HAP-1 (cell line): ENCODE measurements around the gene RAD51D.

ENCODE experiments used
- DNase-seq, 2 experiments: peaks; one replicate each; pipeline ENCODE4 v3.0.0-alpha.2; 2016 to 2020; ENCODE audit warnings: low spot score in 2 of 2
- H3K27me3 ChIP-seq: fragments of 250-450 bp; sonication (Bioruptor Pico); 2 replicates; pipeline ENCODE4 v1.5.1; 2020; ENCODE audit warnings: low read depth, mild to moderate bottlenecking, moderate library complexity
- H3K36me3 ChIP-seq: fragments of 250-450 bp; sonication (Bioruptor Pico); replicated peaks from 2 replicates; pipeline ENCODE4 v1.5.1; 2020; ENCODE audit warnings: mild to moderate bottlenecking
- H3K4me1 ChIP-seq: fragments of 250-450 bp; sonication (Bioruptor Pico); 2 replicates; pipeline ENCODE4 v1.5.1; 2020; ENCODE audit warnings: mild to moderate bottlenecking
- H3K4me3 ChIP-seq: fragments of 250-450 bp; sonication (Bioruptor Pico); 2 replicates; pipeline ENCODE4 v1.5.1; 2020; ENCODE audit warnings: mild to moderate bottlenecking, moderate library complexity
- H3K9me3 ChIP-seq: fragments of 250-450 bp; sonication (Bioruptor Pico); 2 replicates; pipeline ENCODE4 v1.5.1; 2020; ENCODE audit warnings: mild to moderate bottlenecking, moderate library complexity
- in situ Hi-C: fragments of 300-500 bp; cut with MboI; formaldehyde crosslinking; loops from 3 replicates; pipeline ENCODE4 v1.14.3; 2020; ENCODE audit warnings: low sequenced_read_pairs, inconsistent platforms, mixed read lengths

Gene RAD51D

GRCh38 chr17:35081638-35082037 lies 38.0 kb downstream of the RAD51D start:
- no peaks in the 10 kb centered on the region for H3K36me3 ChIP-seq
- H3K4me3 ChIP-seq, result no peak overlapping the region
- in situ Hi-C loops, result loop anchor here (10.0 kb wide), 1 partner anchor 97 kb away; the partner anchor contains the start of gene LIG3
- H3K4me1 ChIP-seq, result peaks cover 60% of the 10 kb centered on the region
- DNase-seq, result peak in 1 of 2 experiments; percentile 86
- H3K27me3 ChIP-seq, result no peaks in the 10 kb centered on the region
- no peaks in the 10 kb centered on the region for H3K9me3 ChIP-seq

DNA sequence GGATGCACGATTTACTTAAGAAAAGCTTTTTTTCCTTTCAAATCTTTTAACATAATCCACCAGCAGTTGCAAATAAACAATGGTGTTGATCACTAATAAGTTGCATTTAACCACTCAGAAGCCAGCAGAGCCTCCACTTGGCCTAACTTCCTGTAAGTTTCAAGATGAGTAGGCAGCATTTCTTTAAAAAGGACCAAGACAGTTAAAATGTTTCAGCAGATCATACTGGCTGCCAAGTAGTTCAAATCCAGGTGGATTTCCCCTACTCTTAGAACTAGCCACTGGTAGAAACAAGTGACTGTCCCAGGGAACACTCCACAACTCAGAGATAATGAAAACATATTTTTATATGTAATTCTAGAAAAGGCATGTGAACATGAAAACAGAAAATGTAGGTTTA lies 39.1 kb downstream of the RAD51D start:
- in situ Hi-C loops, result loop anchor here (10.0 kb wide), 1 partner anchor 96 kb away; the partner anchor contains the start of gene LIG3
- Histone ChIP-seq H3K27me3 (no peaks in the 10 kb centered on the region), H3K4me1 (peaks cover 49% of the 10 kb centered on the region), H3K36me3 (no peaks in the 10 kb centered on the region), H3K4me3 (no peak overlapping the region), H3K9me3 (no peaks in the 10 kb centered on the region)
- no peak for DNase-seq

- no peaks in the 10 kb centered on the region for H3K36me3 ChIP-seq
- in situ Hi-C loops, result loop anchor here (10.0 kb wide), 1 partner anchor 95 kb away; the partner anchor contains the start of gene LIG3
- H3K4me1 ChIP-seq, result peaks cover 41% of the 10 kb centered on the region
- H3K9me3 ChIP-seq, result no peaks in the 10 kb centered on the region
- no peak overlapping the region for H3K4me3 ChIP-seq
- no peaks in the 10 kb centered on the region for H3K27me3 ChIP-seq
- no peak for DNase-seq
Observed at GRCh38 chr17:35079547-35080423, 39.9 kb downstream of the RAD51D start.

GRCh38 chr17:35076874-35077273 lies 42.8 kb downstream of the RAD51D start:
- Histone ChIP-seq H3K4me1 (peaks cover 22% of the 10 kb centered on the region), H3K27me3 (no peaks in the 10 kb centered on the region), H3K36me3 (no peaks in the 10 kb centered on the region), H3K9me3 (no peaks in the 10 kb centered on the region), H3K4me3 (no peak overlapping the region)
- in situ Hi-C loops, result no loop called here
- no peak for DNase-seq

DNA sequence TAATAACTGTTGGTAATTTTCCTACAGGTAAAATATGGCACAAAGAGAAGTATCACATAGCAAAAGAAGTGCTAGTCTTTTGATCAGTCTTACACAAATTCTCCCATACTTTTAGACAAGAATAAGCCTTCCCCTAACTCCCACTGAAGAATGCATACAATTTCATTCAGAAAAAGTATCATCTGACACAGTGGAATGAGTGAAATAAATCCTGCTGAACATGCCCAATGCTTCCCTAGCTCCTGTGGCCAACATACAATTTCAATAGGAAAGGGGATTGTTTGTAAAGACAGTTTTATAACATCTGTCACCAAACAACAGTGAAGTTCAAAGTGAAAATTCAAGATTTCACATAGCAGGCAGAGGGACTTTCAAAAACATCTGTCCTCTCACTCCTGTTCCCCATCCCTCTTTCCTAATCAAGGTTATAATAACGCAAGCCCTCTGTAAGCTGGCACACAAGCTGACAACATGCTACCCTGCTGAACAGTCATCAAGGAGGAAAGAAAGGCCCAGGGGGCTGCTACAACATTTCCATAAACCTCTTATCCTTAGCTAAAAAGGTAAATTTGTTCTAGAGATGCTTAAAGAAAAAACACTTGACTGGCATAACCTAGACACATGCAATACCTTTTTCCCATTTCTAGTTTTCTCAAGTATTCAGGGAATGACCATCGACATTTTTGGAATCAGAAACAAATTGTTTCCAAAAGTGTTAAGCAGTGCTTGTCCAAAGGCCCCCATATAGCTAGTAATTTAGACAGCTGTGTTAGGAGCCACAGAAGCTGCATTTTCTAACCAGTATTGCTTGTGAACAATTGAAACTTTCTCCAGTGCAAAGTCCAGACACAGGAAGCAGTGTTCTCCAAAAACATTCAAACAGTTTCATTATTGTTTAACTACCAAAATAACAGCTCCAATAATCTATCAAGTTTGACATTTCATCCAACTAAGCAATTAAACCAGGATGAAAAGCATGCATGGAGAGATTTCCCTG lies 44.7 kb downstream of the RAD51D start:
- DNase-seq, result no peak
- peaks cover 4% of the 10 kb centered on the region for H3K4me1 ChIP-seq
- in situ Hi-C loops, result no loop called here

GRCh38 chr17:35073991-35074627 lies 45.6 kb downstream of the RAD51D start:
- no peaks in the 10 kb centered on the region for H3K4me1 ChIP-seq
- no peaks in the 10 kb centered on the region for H3K27me3 ChIP-seq
- peaks cover 4% of the 10 kb centered on the region; the same call in 1 of the 2 replicates for H3K36me3 ChIP-seq
- in situ Hi-C loops, result no loop called here
- no peak overlapping the region for H3K4me3 ChIP-seq
- H3K9me3 ChIP-seq, result no peaks in the 10 kb centered on the region
- DNase-seq, result no peak

More for the DNA sequence above, 44.7 kb downstream of the RAD51D start:
- no peak overlapping the region for H3K4me3 ChIP-seq
- no peaks in the 10 kb centered on the region for H3K27me3 ChIP-seq
- H3K36me3 ChIP-seq, result no peaks in the 10 kb centered on the region
- H3K9me3 ChIP-seq, result no peaks in the 10 kb centered on the region

DNA sequence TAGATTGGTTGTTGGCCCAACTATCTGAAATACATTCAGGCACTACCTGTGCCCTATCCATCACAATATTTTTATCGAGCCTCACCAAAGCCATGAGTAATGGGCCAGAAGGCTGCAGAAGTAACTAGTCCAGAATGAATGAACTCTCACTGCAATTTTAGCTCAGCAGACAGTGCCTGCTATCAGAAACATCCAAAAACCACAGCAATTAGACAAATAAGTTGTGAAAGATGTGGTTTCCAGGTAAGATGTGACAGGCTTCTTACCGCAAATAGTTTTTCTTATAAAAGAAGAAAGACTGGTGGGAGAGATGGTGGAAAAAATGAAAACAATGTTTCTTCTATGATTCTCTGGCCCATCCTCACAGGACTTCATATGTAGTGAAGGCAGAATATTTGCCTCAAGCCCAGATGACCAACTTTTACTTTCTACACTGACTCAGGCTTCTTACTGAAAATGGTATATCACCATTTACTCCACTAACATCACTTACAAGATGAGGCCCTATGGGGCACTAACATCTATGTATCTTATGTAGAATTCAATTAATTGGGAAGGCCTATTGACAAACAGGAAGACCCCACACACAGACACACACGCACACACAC lies 46.4 kb downstream of the RAD51D start:
- H3K4me1 ChIP-seq, result no peaks in the 10 kb centered on the region
- H3K27me3 ChIP-seq, result no peaks in the 10 kb centered on the region
- in situ Hi-C loops, result no loop called here

GRCh38 chr17:35069311-35069710 lies 50.3 kb downstream of the RAD51D start:
- Histone ChIP-seq H3K27me3 (no peaks in the 10 kb centered on the region), H3K9me3 (no peaks in the 10 kb centered on the region), H3K4me3 (no peak overlapping the region), H3K4me1 (peaks cover 5% of the 10 kb centered on the region; the same call in 1 of the 2 replicates), H3K36me3 (peaks cover 4% of the 10 kb centered on the region; the same call in 1 of the 2 replicates)
- in situ Hi-C loops, result no loop called here
- no peak for DNase-seq

More for the DNA sequence above, 46.4 kb downstream of the RAD51D start:
- peaks cover 4% of the 10 kb centered on the region; the same call in 1 of the 2 replicates for H3K36me3 ChIP-seq
- no peaks in the 10 kb centered on the region for H3K9me3 ChIP-seq
- H3K4me3 ChIP-seq, result no peak overlapping the region
- DNase-seq, result no peak

DNA sequence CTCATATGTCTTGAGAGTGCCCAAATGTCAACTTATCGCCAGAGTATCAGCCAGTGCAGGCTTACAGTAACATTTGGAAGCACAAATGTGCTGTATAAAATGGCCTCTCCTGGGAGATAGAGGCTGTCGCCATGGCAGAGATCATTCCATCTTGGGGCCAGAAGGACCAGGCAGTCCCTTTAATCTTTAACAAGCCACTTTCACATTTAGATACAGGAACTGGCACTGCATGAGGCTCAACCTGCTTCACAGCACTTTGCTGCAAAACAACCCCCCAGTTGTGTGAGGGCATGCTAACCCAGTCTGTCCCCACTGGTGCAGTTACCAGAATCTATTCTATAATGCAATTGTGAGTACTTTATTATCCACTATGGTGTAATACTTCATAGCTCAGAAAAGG lies 51.4 kb downstream of the RAD51D start:
- Histone ChIP-seq H3K9me3 (no peaks in the 10 kb centered on the region), H3K4me3 (no peak overlapping the region), H3K27me3 (no peaks in the 10 kb centered on the region), H3K36me3 (peaks cover 4% of the 10 kb centered on the region; the same call in 1 of the 2 replicates), H3K4me1 (peaks cover 5% of the 10 kb centered on the region; the same call in 1 of the 2 replicates)
- no peak for DNase-seq
- in situ Hi-C loops, result no loop called here

GRCh38 chr17:35065880-35066279 lies 53.8 kb downstream of the RAD51D start:
- no peak overlapping the region for H3K4me3 ChIP-seq
- no peak for DNase-seq
- no peaks in the 10 kb centered on the region for H3K9me3 ChIP-seq
- H3K36me3 ChIP-seq, result peaks cover 4% of the 10 kb centered on the region; the same call in 1 of the 2 replicates
- H3K27me3 ChIP-seq, result no peaks in the 10 kb centered on the region
- in situ Hi-C loops, result no loop called here
- H3K4me1 ChIP-seq, result peaks cover 5% of the 10 kb centered on the region; the same call in 1 of the 2 replicates

DNA sequence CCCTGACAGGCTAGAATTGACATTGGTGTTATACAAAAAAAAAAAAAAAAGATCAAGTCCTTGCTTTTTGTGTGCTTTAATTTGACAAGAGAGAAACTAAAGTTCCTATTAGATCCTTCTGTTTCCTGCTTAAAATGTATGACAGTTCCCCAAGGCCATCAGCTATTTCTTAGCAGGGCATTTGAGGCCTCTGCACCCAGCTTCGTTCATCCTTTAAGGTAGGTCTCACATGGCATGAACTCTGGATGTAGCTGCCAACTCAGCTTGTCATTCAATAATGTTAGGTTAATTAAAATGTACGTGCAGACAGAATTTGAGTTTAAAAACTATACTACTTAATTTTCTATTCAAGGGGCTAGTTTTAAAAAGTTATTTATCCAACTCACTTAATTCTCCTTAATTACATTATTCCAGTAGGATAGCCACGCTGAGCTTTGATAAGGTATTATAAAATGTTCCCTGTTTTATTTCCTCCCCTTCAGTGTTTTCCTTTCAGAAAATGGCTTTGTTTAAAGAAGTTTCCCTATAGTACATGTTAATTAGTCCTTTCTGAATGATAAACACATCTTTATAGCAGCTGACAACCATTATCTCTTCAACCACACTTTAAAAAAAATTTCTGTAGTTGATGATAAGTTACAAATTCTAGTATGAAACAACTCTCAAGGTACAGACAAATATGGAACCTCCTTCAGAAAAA lies 55.0 kb downstream of the RAD51D start:
- Histone ChIP-seq H3K4me3 (no peak overlapping the region), H3K36me3 (peaks cover 4% of the 10 kb centered on the region; the same call in 1 of the 2 replicates), H3K27me3 (no peaks in the 10 kb centered on the region), H3K9me3 (no peaks in the 10 kb centered on the region), H3K4me1 (peaks cover 5% of the 10 kb centered on the region; the same call in 1 of the 2 replicates)
- in situ Hi-C loops, result no loop called here
- no peak for DNase-seq

DNA sequence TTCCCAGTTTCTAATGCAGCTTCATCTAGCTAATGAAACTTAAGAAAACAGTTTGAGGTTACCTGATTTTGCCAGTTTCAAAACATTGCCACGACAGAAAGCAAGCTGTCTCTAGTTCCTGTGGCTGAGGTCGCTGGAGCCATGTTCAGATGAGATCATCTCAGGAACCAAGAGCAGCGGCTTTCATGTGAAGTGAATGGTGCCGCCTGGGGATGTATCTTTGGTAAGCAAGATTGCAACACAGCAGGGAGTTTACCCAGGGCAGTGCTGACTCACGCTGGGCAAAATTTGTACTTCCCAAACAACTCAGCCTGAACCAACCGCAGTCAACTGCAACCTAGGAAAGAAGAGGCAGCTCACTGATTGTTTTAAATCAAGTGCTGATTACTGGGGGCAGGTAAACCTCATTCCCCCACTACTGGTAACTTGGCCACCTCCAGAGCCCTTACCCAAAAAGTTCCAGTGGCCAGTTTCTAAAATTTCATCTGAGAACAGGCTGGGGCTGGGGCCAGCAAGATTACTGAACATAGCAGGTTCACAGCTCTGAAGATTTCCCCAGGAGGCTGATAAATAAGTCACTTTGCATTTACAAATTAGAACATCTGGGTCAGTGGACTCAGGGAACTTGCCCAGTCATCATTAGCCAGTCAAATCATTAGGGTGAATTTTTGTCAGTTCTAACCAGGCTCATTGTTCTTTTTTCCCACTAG lies 56.0 kb downstream of the RAD51D start, which contains the start of gene RFFL:
TSS of gene RFFL (minus strand) at position 194 of the 710 bp plus-strand sequence. CDS start 37,154 bp downstream, outside the sequence.
- in situ Hi-C loops, result no loop called here
- peaks cover 5% of the 10 kb centered on the region; the same call in 1 of the 2 replicates for H3K4me1 ChIP-seq
- H3K36me3 ChIP-seq, result no peaks in the 10 kb centered on the region
- H3K27me3 ChIP-seq, result no peaks in the 10 kb centered on the region
- no peaks in the 10 kb centered on the region for H3K9me3 ChIP-seq
- H3K4me3 ChIP-seq, result no peak within 1 kb of the TSS
- peak in 1 of 2 experiments; percentile 61 for DNase-seq
